CD4-positive, alpha-beta T cell (primary cell): Measurements from ENCODE around the gene TRIM69. TPM values are rescaled to one million over a fixed set of nuclear protein-coding genes. Genes with fewer than 3 reads are reported as not detected.

Source experiments
- ATAC-seq: fragments of 200-7000 bp; cut with Tn5 transposase; one replicate; pipeline ENCODE4 v1.10.0; 2022; ENCODE audit warnings: mild to moderate bottlenecking; ENCODE audit not compliant: poor library complexity
- CTCF ChIA-PET: fragments of 350-600 bp; sonication (Branson Sonifier 250); formaldehyde crosslinking; loops from one replicate; lab custom pipeline; 2021; ENCODE audit warnings: antibody characterized with exemption, inconsistent platforms; lab: Charles Lee
- POLR2A ChIA-PET: fragments of 350-600 bp; sonication (Branson Sonifier 250); formaldehyde crosslinking; loops from one replicate; lab custom pipeline; 2021; ENCODE audit warnings: antibody characterized with exemption, inconsistent platforms; lab: Charles Lee
- DNase-seq, 14 experiments: peaks; one replicate each; pipeline ENCODE4 v3.0.0-alpha.2; 2013 to 2020; ENCODE audit warnings: mixed read lengths in 2 of 14
- H3K27ac ChIP-seq, 2 donors: one replicate each; pipeline versions ENCODE4 v1.5.1 to v1.7.0; 2013; ENCODE audit warnings: low read length in 2 of 2, low read depth in 1 of 2, mild to moderate bottlenecking in 1 of 2
- H3K27me3 ChIP-seq, 2 experiments: 1 replicate in 1 of 2; 2 replicates in 1 of 2; pipeline versions ENCODE4 v1.6.1 to v1.7.0; 2013; ENCODE audit warnings: low read length in 2 of 2, control low read depth in 1 of 2, mild to moderate bottlenecking in 1 of 2, moderate library complexity in 1 of 2; ENCODE audit not compliant: insufficient read depth in 2 of 2, control insufficient read depth in 1 of 2
- H3K36me3 ChIP-seq: one replicate; pipeline ENCODE4 v1.6.1; 2013; ENCODE audit warnings: low read length, control low read depth; ENCODE audit not compliant: insufficient read depth
- H3K4me1 ChIP-seq: one replicate; pipeline ENCODE4 v1.6.1; 2013; ENCODE audit warnings: low read length, control low read depth; ENCODE audit not compliant: insufficient read depth
- H3K4me3 ChIP-seq: one replicate; pipeline ENCODE4 v1.5.1; 2013; ENCODE audit warnings: mild to moderate bottlenecking, low read length, moderate library complexity
- H3K9me3 ChIP-seq, 2 experiments: 1 replicate in 1 of 2; 2 replicates in 1 of 2; pipeline versions ENCODE4 v1.6.1 to v1.7.0; 2013; ENCODE audit warnings: low read length in 2 of 2, mild to moderate bottlenecking in 2 of 2, control low read depth in 1 of 2, moderate library complexity in 1 of 2; ENCODE audit not compliant: control insufficient read depth in 1 of 2, insufficient read depth in 1 of 2
- H3K27ac Mint-ChIP-seq: one replicate; pipeline ENCODE4 v1.8.0; 2020; ENCODE audit warnings: mixed read lengths
- H3K27me3 Mint-ChIP-seq: one replicate; pipeline ENCODE4 v1.8.0; 2021; ENCODE audit warnings: mixed read lengths
- H3K36me3 Mint-ChIP-seq: one replicate; pipeline ENCODE4 v1.8.0; 2021; ENCODE audit warnings: low read depth, mixed read lengths
- H3K4me1 Mint-ChIP-seq: one replicate; pipeline ENCODE4 v1.8.0; 2021; ENCODE audit warnings: low read depth, mixed read lengths
- H3K4me3 Mint-ChIP-seq: one replicate; pipeline ENCODE4 v1.8.0; 2020; ENCODE audit warnings: mild to moderate bottlenecking, mixed read lengths
- H3K9me3 Mint-ChIP-seq: one replicate; pipeline ENCODE4 v1.8.0; 2020; ENCODE audit warnings: mixed read lengths
- intact Hi-C, 2 experiments: fragments of 100-400 bp; cut with DNase I in 1 of 2; cut with micrococcal nuclease in 1 of 2; formaldehyde crosslinking; loops; one replicate each; pipeline versions ENCODE4 v1.15.1 to v1.9.0; 2023 to 2025; cut with DNase I, micrococcal nuclease
- total RNA-seq, 174 experiments: library from RNA in 2 of 174; stranded (reverse) in 2 of 174; gene quantifications; one replicate each; pipeline ENCODE4 v1.2.3 and lab custom pipeline; 2021 to 2026
- TF ChIP-seq, protein P1 (sequence below): fragments of 200-600 bp; IDR thresholded peaks from one replicate; pipeline ENCODE4 v1.8.0; 2022; ENCODE audit warnings: antibody characterized with exemption, mild to moderate bottlenecking

TRIM69 gene
- total RNA-seq, 2 experiments from 2014 or later, result 6.2 to 9.8 TPM

GRCh38 chr15:44713006-44713966, 23.0 kb upstream of the TRIM69 start:
- TF ChIP-seq, protein P1, sequence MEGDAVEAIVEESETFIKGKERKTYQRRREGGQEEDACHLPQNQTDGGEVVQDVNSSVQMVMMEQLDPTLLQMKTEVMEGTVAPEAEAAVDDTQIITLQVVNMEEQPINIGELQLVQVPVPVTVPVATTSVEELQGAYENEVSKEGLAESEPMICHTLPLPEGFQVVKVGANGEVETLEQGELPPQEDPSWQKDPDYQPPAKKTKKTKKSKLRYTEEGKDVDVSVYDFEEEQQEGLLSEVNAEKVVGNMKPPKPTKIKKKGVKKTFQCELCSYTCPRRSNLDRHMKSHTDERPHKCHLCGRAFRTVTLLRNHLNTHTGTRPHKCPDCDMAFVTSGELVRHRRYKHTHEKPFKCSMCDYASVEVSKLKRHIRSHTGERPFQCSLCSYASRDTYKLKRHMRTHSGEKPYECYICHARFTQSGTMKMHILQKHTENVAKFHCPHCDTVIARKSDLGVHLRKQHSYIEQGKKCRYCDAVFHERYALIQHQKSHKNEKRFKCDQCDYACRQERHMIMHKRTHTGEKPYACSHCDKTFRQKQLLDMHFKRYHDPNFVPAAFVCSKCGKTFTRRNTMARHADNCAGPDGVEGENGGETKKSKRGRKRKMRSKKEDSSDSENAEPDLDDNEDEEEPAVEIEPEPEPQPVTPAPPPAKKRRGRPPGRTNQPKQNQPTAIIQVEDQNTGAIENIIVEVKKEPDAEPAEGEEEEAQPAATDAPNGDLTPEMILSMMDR, result peak; percentile 18
- peak overlapping the region; percentile 83 for H3K4me3 ChIP-seq
- H3K9me3 Mint-ChIP-seq, result no peaks in the 10 kb centered on the region
- H3K27ac ChIP-seq, result peak overlapping the region; percentile 99 to 100
- peaks cover 92% of the 10 kb centered on the region for H3K36me3 Mint-ChIP-seq
- ChIA-PET CTCF (interaction anchor here (0.8 to 5.8 kb wide), 8 partner anchors 9 to 106 kb away, joined by 3 to 115 read pairs (median 6); partner anchors contain the start of genes SPG11 and TRIM69), POLR2A (interaction anchor here (0.8 to 38.3 kb wide), 17 partner anchors 10 to 913 kb away, joined by 3 to 4232 read pairs (median 5); partner anchors contain the start of genes CTDSPL2, EIF3J, HYPK and SERINC4)
- intact Hi-C loops, result loop anchor here in 1 of 2 experiments (2.0 kb wide), 1 partner anchor 24 kb away; the partner anchor contains the start of gene TRIM69
- peak overlapping the region; percentile 100 for H3K27ac Mint-ChIP-seq
- H3K4me1 Mint-ChIP-seq, result peaks cover 78% of the 10 kb centered on the region
- DNase-seq, result peak in 3 of 14 experiments; percentile 62 to 71 (median 67)
- peaks cover 65% of the 10 kb centered on the region for H3K36me3 ChIP-seq
- H3K27me3 Mint-ChIP-seq, result no peaks in the 10 kb centered on the region
- no peaks in the 10 kb centered on the region for H3K27me3 ChIP-seq
- no peak for ATAC-seq
- H3K4me1 ChIP-seq, result peaks cover 38% of the 10 kb centered on the region
- peak overlapping the region; percentile 96 for H3K4me3 Mint-ChIP-seq
- H3K9me3 ChIP-seq, result no peaks in the 10 kb centered on the region

GRCh38 chr15:44715142-44715796, 21.1 kb upstream of the TRIM69 start:
- H3K27ac Mint-ChIP-seq, result peak overlapping the region; percentile 100
- no peaks in the 10 kb centered on the region for H3K9me3 Mint-ChIP-seq
- H3K27me3 Mint-ChIP-seq, result no peaks in the 10 kb centered on the region
- intact Hi-C loops, result loop anchor here in 1 of 2 experiments (1.0 kb wide), 1 partner anchor 11 kb away; no protein-coding TSS in a partner anchor
- Histone ChIP-seq H3K27me3 (no peaks in the 10 kb centered on the region), H3K4me1 (peaks cover 47% of the 10 kb centered on the region), H3K36me3 (peaks cover 84% of the 10 kb centered on the region), H3K27ac (peak overlapping the region; percentile 36 to 42), H3K4me3 (peak overlapping the region; percentile 83), H3K9me3 (no peaks in the 10 kb centered on the region)
- peak overlapping the region; percentile 96 for H3K4me3 Mint-ChIP-seq
- DNase-seq (peak in 2 of 14 experiments; percentile 30 to 53), ATAC-seq (no peak)
- CTCF ChIA-PET, result interaction anchor here (1.4 to 5.8 kb wide), 3 partner anchors 12 to 52 kb away, joined by 9 to 36 read pairs (median 16); partner anchors contain the start of gene SPG11
- POLR2A ChIA-PET, result interaction anchor here (1.3 to 38.3 kb wide), 4 partner anchors 14 to 131 kb away, joined by 3 to 4232 read pairs (median 1056); partner anchors contain the start of genes SPG11 and TRIM69
- peaks cover 79% of the 10 kb centered on the region for H3K4me1 Mint-ChIP-seq
- TF ChIP-seq, protein P1, result no peak
- H3K36me3 Mint-ChIP-seq, result peaks cover 99% of the 10 kb centered on the region
